GM21515 (cell line): ENCODE results near the gene TPK1.
A peak's percentile ranks its signal among the peaks of the same experiment; 100 is the strongest.
"Not testable (repeated sequence)": the region's sequence is repeated elsewhere in the genome, so short reads cannot be mapped to it uniquely, and the experiment has no call there.

Source experiments
- ATAC-seq: cut with Tn5 transposase; IDR thresholded peaks from one replicate; pipeline ENCODE4 v1.9.1; 2021; ENCODE audit not compliant: unreplicated experiment

Gene TPK1

GRCh38 chr7:144653449-144653848 is 182.4 kb downstream of the TPK1 start:
- ATAC-seq: no peak

- no peak for ATAC-seq
These were observed 185.4 kb downstream of the TPK1 start for GRCh38 chr7:144650439-144650838.

- ATAC-seq: peak; percentile 71
These were observed 186.7 kb downstream of the TPK1 start for GRCh38 chr7:144649120-144649519.

GRCh38 chr7:144641389-144642044 is 194.3 kb downstream of the TPK1 start:
- no peak for ATAC-seq

- ATAC-seq: no peak
These were observed 203.1 kb downstream of the TPK1 start for GRCh38 chr7:144632724-144633123.

GRCh38 chr7:144629598-144629997 is 206.3 kb downstream of the TPK1 start:
- no peak for ATAC-seq

- ATAC-seq: no peak
These were observed 206.8 kb downstream of the TPK1 start for GRCh38 chr7:144629011-144629410.

GRCh38 chr7:144628176-144628575 is 207.7 kb downstream of the TPK1 start:
- no peak for ATAC-seq

- ATAC-seq: no peak
These were observed 213.1 kb downstream of the TPK1 start for GRCh38 chr7:144622745-144623144.

GRCh38 chr7:144606261-144606660 is 229.6 kb downstream of the TPK1 start:
- no peak for ATAC-seq

- no peak for ATAC-seq
These were observed 238.9 kb downstream of the TPK1 start for GRCh38 chr7:144596953-144597352.

GRCh38 chr7:144594580-144594979 is 241.3 kb downstream of the TPK1 start:
- ATAC-seq: no peak

- ATAC-seq: no peak
These were observed 247.2 kb downstream of the TPK1 start for GRCh38 chr7:144588559-144589051.

- no peak for ATAC-seq
These were observed 248.2 kb downstream of the TPK1 start for GRCh38 chr7:144587701-144588100.

- ATAC-seq: no peak
These were observed 251.1 kb downstream of the TPK1 start for GRCh38 chr7:144584726-144585125.

GRCh38 chr7:144579687-144580086 is 256.2 kb downstream of the TPK1 start:
- ATAC-seq: no peak

GRCh38 chr7:144575456-144575855 is 260.4 kb downstream of the TPK1 start:
- no peak for ATAC-seq

GRCh38 chr7:144574753-144575152 is 261.1 kb downstream of the TPK1 start:
- ATAC-seq: not testable (repeated sequence)

GRCh38 chr7:144568233-144568632 is 267.6 kb downstream of the TPK1 start:
- ATAC-seq: no peak

GRCh38 chr7:144565586-144565985 is 270.3 kb downstream of the TPK1 start:
- no peak for ATAC-seq

- ATAC-seq: no peak
These were observed 286.0 kb downstream of the TPK1 start for GRCh38 chr7:144549861-144550260.

GRCh38 chr7:144548556-144548955 is 287.3 kb downstream of the TPK1 start:
- ATAC-seq: no peak

- no peak for ATAC-seq
These were observed 288.0 kb downstream of the TPK1 start for GRCh38 chr7:144547888-144548287.
